ENCODE results near the gene GATB.

Gene GATB

GRCh38 chr4:151677193-151677592 lies 83.6 kb downstream of the GATB start:
- WGBS (ENCODE audit: insufficient coverage), result 100% methylated on average over 2 of the region's 3 CpGs
- H3K4me1 ChIP-seq (ENCODE audit: control extremely low read depth in 1 of 4, control insufficient read depth in 4 of 4, insufficient read depth in 4 of 4, low read length in 3 of 4), result peaks cover 0 to 2% (median 0%) of the 10 kb centered on the region in 4 experiments
- no peaks in the 10 kb centered on the region for H3K9me3 ChIP-seq (ENCODE audit: control extremely low read depth in 1 of 5, control insufficient read depth in 4 of 5, insufficient read depth in 2 of 5, low read depth in 1 of 5, low read length in 4 of 5)
- POLR2A ChIA-PET, result no interaction called here
- DNase-seq, result no peak
- H3K4me3 ChIP-seq (ENCODE audit: control insufficient read depth in 1 of 7, extremely low read depth in 1 of 7, insufficient read depth in 4 of 7, low read depth in 2 of 7, low read length in 6 of 7), result no peak overlapping the region
- CTCF ChIA-PET, result no interaction called here
- H3K27me3 ChIP-seq (replicated peaks in 2 of 5; ENCODE audit: control insufficient read depth in 4 of 5, insufficient read depth in 5 of 5, low read length in 4 of 5), result no peaks in the 10 kb centered on the region
- peaks cover 2 to 30% (median 9%) of the 10 kb centered on the region in 4 experiments for H3K36me3 ChIP-seq (ENCODE audit: control insufficient read depth in 4 of 4, insufficient read depth in 4 of 4, low read length in 3 of 4)
- no peak overlapping the region for H3K27ac ChIP-seq (ENCODE audit: insufficient read depth in 1 of 2, low read depth in 1 of 2, low read length in 2 of 2, poor library complexity in 1 of 2, severe bottlenecking in 2 of 2)

GRCh38 chr4:151676301-151676700 lies 84.5 kb downstream of the GATB start:
- peaks cover 0 to 22% (median 3%) of the 10 kb centered on the region in 4 experiments for H3K36me3 ChIP-seq (ENCODE audit: control insufficient read depth in 4 of 4, insufficient read depth in 4 of 4, low read length in 3 of 4)
- WGBS (ENCODE audit: insufficient coverage), result 96% methylated on average over 11 of the region's 11 CpGs
- no peak for DNase-seq
- POLR2A ChIA-PET, result no interaction called here
- CTCF ChIA-PET, result no interaction called here
- peaks cover 0 to 2% (median 0%) of the 10 kb centered on the region in 4 experiments for H3K4me1 ChIP-seq (ENCODE audit: control extremely low read depth in 1 of 4, control insufficient read depth in 4 of 4, insufficient read depth in 4 of 4, low read length in 3 of 4)
- no peaks in the 10 kb centered on the region for H3K27me3 ChIP-seq (replicated peaks in 2 of 5; ENCODE audit: control insufficient read depth in 4 of 5, insufficient read depth in 5 of 5, low read length in 4 of 5)
- no peak overlapping the region for H3K4me3 ChIP-seq (ENCODE audit: control insufficient read depth in 1 of 7, extremely low read depth in 1 of 7, insufficient read depth in 4 of 7, low read depth in 2 of 7, low read length in 6 of 7)
- no peak overlapping the region for H3K27ac ChIP-seq (ENCODE audit: insufficient read depth in 1 of 2, low read depth in 1 of 2, low read length in 2 of 2, poor library complexity in 1 of 2, severe bottlenecking in 2 of 2)
- no peaks in the 10 kb centered on the region for H3K9me3 ChIP-seq (ENCODE audit: control extremely low read depth in 1 of 5, control insufficient read depth in 4 of 5, insufficient read depth in 2 of 5, low read depth in 1 of 5, low read length in 4 of 5)

- ChIA-PET POLR2A (interaction anchor here (0.9 kb wide), 1 partner anchor 10 kb away, joined by 6 read pairs; no protein-coding TSS in a partner anchor), CTCF (no interaction called here)
- Histone ChIP-seq H3K9me3 (ENCODE audit: control extremely low read depth in 1 of 5, control insufficient read depth in 4 of 5, insufficient read depth in 2 of 5, low read depth in 1 of 5, low read length in 4 of 5) (no peaks in the 10 kb centered on the region), H3K4me1 (ENCODE audit: control extremely low read depth in 1 of 4, control insufficient read depth in 4 of 4, insufficient read depth in 4 of 4, low read length in 3 of 4) (peaks cover 0 to 2% (median 0%) of the 10 kb centered on the region in 4 experiments), H3K27me3 (replicated peaks in 2 of 5; ENCODE audit: control insufficient read depth in 4 of 5, insufficient read depth in 5 of 5, low read length in 4 of 5) (no peaks in the 10 kb centered on the region), H3K36me3 (ENCODE audit: control insufficient read depth in 4 of 4, insufficient read depth in 4 of 4, low read length in 3 of 4) (peaks cover 0 to 17% (median 3%) of the 10 kb centered on the region in 4 experiments), H3K27ac (ENCODE audit: insufficient read depth in 1 of 2, low read depth in 1 of 2, low read length in 2 of 2, poor library complexity in 1 of 2, severe bottlenecking in 2 of 2) (no peak overlapping the region), H3K4me3 (ENCODE audit: control insufficient read depth in 1 of 7, extremely low read depth in 1 of 7, insufficient read depth in 4 of 7, low read depth in 2 of 7, low read length in 6 of 7) (no peak overlapping the region)
- WGBS (ENCODE audit: insufficient coverage), result 96% methylated on average over 6 of the region's 9 CpGs
- no peak for DNase-seq
Observed at GRCh38 chr4:151675411-151675971, 85.3 kb downstream of the GATB start.

- 92% methylated on average over 13 of the region's 19 CpGs for WGBS (ENCODE audit: insufficient coverage)
- CTCF ChIA-PET, result no interaction called here
- POLR2A ChIA-PET, result interaction anchor here (0.9 kb wide), 1 partner anchor 10 kb away, joined by 6 read pairs; no protein-coding TSS in a partner anchor
- no peak overlapping the region for H3K4me3 ChIP-seq (ENCODE audit: control insufficient read depth in 1 of 7, extremely low read depth in 1 of 7, insufficient read depth in 4 of 7, low read depth in 2 of 7, low read length in 6 of 7)
- H3K9me3 ChIP-seq (ENCODE audit: control extremely low read depth in 1 of 5, control insufficient read depth in 4 of 5, insufficient read depth in 2 of 5, low read depth in 1 of 5, low read length in 4 of 5), result no peaks in the 10 kb centered on the region
- H3K4me1 ChIP-seq (ENCODE audit: control extremely low read depth in 1 of 4, control insufficient read depth in 4 of 4, insufficient read depth in 4 of 4, low read length in 3 of 4), result peaks cover 0 to 2% (median 0%) of the 10 kb centered on the region in 4 experiments
- H3K36me3 ChIP-seq (ENCODE audit: control insufficient read depth in 4 of 4, insufficient read depth in 4 of 4, low read length in 3 of 4), result peaks cover 0 to 17% (median 4%) of the 10 kb centered on the region in 4 experiments
- H3K27ac ChIP-seq (ENCODE audit: insufficient read depth in 1 of 2, low read depth in 1 of 2, low read length in 2 of 2, poor library complexity in 1 of 2, severe bottlenecking in 2 of 2), result no peak overlapping the region
- no peaks in the 10 kb centered on the region for H3K27me3 ChIP-seq (replicated peaks in 2 of 5; ENCODE audit: control insufficient read depth in 4 of 5, insufficient read depth in 5 of 5, low read length in 4 of 5)
- DNase-seq, result no peak
Observed at GRCh38 chr4:151674804-151675391, 85.9 kb downstream of the GATB start.

GRCh38 chr4:151673908-151674520 lies 86.8 kb downstream of the GATB start:
- no peak overlapping the region for H3K27ac ChIP-seq (ENCODE audit: insufficient read depth in 1 of 2, low read depth in 1 of 2, low read length in 2 of 2, poor library complexity in 1 of 2, severe bottlenecking in 2 of 2)
- peaks cover 0 to 12% (median 2%) of the 10 kb centered on the region in 4 experiments for H3K36me3 ChIP-seq (ENCODE audit: control insufficient read depth in 4 of 4, insufficient read depth in 4 of 4, low read length in 3 of 4)
- peaks cover 0 to 2% (median 0%) of the 10 kb centered on the region in 4 experiments for H3K4me1 ChIP-seq (ENCODE audit: control extremely low read depth in 1 of 4, control insufficient read depth in 4 of 4, insufficient read depth in 4 of 4, low read length in 3 of 4)
- H3K4me3 ChIP-seq (ENCODE audit: control insufficient read depth in 1 of 7, extremely low read depth in 1 of 7, insufficient read depth in 4 of 7, low read depth in 2 of 7, low read length in 6 of 7), result no peak overlapping the region
- DNase-seq, result peak; percentile 5 to 61 (median 33)
- 90% methylated on average over 8 of the region's 12 CpGs for WGBS (ENCODE audit: insufficient coverage)
- H3K9me3 ChIP-seq (ENCODE audit: control extremely low read depth in 1 of 5, control insufficient read depth in 4 of 5, insufficient read depth in 2 of 5, low read depth in 1 of 5, low read length in 4 of 5), result no peaks in the 10 kb centered on the region
- no peaks in the 10 kb centered on the region for H3K27me3 ChIP-seq (replicated peaks in 2 of 5; ENCODE audit: control insufficient read depth in 4 of 5, insufficient read depth in 5 of 5, low read length in 4 of 5)
- ChIA-PET CTCF (no interaction called here), POLR2A (no interaction called here)

- CTCF ChIA-PET, result no interaction called here
- Histone ChIP-seq H3K36me3 (ENCODE audit: control insufficient read depth in 4 of 4, insufficient read depth in 4 of 4, low read length in 3 of 4) (peaks cover 0 to 8% (median 2%) of the 10 kb centered on the region in 4 experiments), H3K9me3 (ENCODE audit: control extremely low read depth in 1 of 5, control insufficient read depth in 4 of 5, insufficient read depth in 2 of 5, low read depth in 1 of 5, low read length in 4 of 5) (no peaks in the 10 kb centered on the region), H3K4me3 (ENCODE audit: control insufficient read depth in 1 of 7, extremely low read depth in 1 of 7, insufficient read depth in 4 of 7, low read depth in 2 of 7, low read length in 6 of 7) (no peak overlapping the region), H3K27ac (ENCODE audit: insufficient read depth in 1 of 2, low read depth in 1 of 2, low read length in 2 of 2, poor library complexity in 1 of 2, severe bottlenecking in 2 of 2) (no peak overlapping the region), H3K27me3 (replicated peaks in 2 of 5; ENCODE audit: control insufficient read depth in 4 of 5, insufficient read depth in 5 of 5, low read length in 4 of 5) (no peaks in the 10 kb centered on the region), H3K4me1 (ENCODE audit: control extremely low read depth in 1 of 4, control insufficient read depth in 4 of 4, insufficient read depth in 4 of 4, low read length in 3 of 4) (peaks cover 0 to 2% (median 0%) of the 10 kb centered on the region in 4 experiments)
- POLR2A ChIA-PET, result no interaction called here
- 99% methylated on average over 9 of the region's 14 CpGs for WGBS (ENCODE audit: insufficient coverage)
- DNase-seq, result no peak
Observed at GRCh38 chr4:151672996-151673395, 87.8 kb downstream of the GATB start.

GRCh38 chr4:151671541-151672059 lies 89.2 kb downstream of the GATB start:
- Histone ChIP-seq H3K36me3 (ENCODE audit: control insufficient read depth in 4 of 4, insufficient read depth in 4 of 4, low read length in 3 of 4) (peaks cover 0 to 5% (median 2%) of the 10 kb centered on the region in 4 experiments), H3K4me3 (ENCODE audit: control insufficient read depth in 1 of 7, extremely low read depth in 1 of 7, insufficient read depth in 4 of 7, low read depth in 2 of 7, low read length in 6 of 7) (no peak overlapping the region), H3K4me1 (ENCODE audit: control extremely low read depth in 1 of 4, control insufficient read depth in 4 of 4, insufficient read depth in 4 of 4, low read length in 3 of 4) (peaks cover 0 to 2% (median 0%) of the 10 kb centered on the region in 4 experiments), H3K9me3 (ENCODE audit: control extremely low read depth in 1 of 5, control insufficient read depth in 4 of 5, insufficient read depth in 2 of 5, low read depth in 1 of 5, low read length in 4 of 5) (no peaks in the 10 kb centered on the region), H3K27ac (ENCODE audit: insufficient read depth in 1 of 2, low read depth in 1 of 2, low read length in 2 of 2, poor library complexity in 1 of 2, severe bottlenecking in 2 of 2) (no peak overlapping the region), H3K27me3 (replicated peaks in 2 of 5; ENCODE audit: control insufficient read depth in 4 of 5, insufficient read depth in 5 of 5, low read length in 4 of 5) (no peaks in the 10 kb centered on the region)
- 86% methylated on average over 10 of the region's 14 CpGs for WGBS (ENCODE audit: insufficient coverage)
- peak; percentile 66 to 85 (median 70) for DNase-seq
- POLR2A ChIA-PET, result no interaction called here
- CTCF ChIA-PET, result interaction anchor here (0.7 kb wide), 1 partner anchor 16 kb away, joined by 3 read pairs; no protein-coding TSS in a partner anchor
